T-helper 22 cell (primary cell): Measurements from ENCODE around the gene GSTA2.
"Not testable (repeated sequence)": the region's sequence is repeated elsewhere in the genome, so short reads cannot be mapped to it uniquely, and the experiment has no call there.

Experiments
- DNase-seq: peaks from one replicate; pipeline ENCODE4 v3.0.0-alpha.2; 2020; ENCODE audit warnings: low read depth

Gene GSTA2

DNA sequence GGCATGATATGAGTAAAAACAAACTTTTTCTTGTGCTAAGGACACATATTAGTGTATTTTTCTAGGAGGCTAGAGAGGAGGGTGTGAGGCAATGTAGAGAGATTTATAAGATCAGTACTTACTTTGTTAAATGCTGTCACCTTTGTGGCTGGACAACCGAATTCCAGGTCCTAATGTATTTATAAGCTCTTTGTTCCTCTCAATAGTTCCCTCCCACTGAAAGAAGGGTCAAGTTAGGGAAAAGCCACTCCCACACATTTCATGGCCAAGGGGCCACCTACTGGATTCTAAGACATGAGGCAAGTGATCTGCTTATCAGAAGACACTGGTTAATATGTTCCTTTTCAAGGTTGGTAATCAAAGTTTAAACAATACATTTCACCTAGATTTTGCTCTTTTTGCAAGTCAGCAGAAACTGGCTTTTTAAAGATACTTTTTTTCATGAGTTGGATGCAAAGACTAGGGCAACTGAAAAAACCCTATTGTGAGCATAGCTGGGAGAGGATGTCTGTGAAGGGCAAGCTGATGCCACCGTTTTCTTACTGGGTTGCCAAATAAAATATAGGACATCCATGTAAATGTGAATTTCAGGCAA, at the start of gene GSTA2:
GSTA2 (minus strand) TSS at position 154 of the 595 bp plus-strand sequence. CDS start 5,528 bp downstream, outside the sequence.
- DNase-seq = not testable (repeated sequence)

DNA sequence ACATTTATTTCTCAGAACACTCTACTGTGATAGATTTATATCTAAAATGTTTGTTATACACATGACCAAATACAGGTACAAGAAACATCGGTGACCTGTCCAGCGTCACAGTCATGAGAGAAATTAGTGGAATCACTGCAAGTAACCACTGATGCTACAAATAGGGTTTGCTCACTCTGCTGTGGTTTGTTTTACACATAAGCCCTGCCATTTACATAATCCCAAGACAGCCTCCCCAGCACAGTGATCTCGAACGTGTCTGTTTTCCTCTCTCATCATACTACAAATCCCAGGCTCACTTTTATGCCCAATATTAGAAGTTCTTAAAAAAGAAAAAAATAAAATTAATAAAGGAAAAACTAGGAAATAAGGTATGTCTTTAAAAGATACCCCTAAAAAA, 46.5 kb upstream of the GSTA2 start:
- DNase-seq = not testable (repeated sequence)

DNA sequence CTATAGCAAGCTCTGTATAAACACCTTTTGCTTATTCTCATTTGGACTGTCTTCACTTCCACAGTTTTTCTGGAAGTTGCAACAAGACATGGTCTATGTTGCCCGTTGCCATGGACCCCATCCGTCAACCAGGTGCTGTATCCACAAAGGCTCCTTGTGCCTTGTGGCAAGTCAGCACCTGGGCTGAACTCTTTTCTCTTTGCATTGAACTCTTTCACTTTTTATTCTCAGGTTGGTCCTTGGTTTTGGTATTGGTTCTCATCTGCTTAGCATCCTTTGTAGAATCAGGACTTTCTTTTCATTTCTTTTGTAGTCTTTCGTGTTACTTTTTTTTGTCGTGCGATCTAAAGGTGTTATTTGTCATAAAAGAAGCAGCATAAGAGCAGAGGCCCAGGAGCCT, 45.4 kb upstream of the GSTA2 start:
- no peak for DNase-seq

DNA sequence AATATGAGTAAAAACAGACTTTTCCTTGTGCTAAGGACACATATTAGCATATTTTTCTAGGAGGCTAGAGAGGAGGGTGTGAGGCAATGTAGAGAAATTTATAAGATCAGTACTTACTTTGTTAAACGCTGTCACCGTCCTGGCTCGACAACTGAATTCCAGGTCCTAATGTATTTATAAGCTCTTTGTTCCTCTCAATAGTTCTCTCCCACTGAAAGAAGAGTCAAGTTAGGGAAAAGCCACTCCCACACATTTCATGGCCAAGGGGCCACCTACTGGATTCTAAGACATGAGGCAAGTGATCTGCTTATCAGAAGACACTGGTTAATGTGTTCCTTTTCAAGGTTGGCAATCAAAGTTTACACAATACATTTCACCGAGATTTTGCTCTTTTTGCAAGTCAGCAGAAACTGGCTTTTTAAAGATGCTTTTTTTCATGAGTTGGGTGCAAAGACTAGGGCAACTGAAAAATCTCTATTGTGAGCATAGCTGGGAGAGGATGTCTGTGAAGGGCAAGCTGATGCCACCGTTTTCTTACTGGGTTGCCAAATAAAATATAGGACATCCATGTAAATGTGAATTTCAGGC, 40.5 kb upstream of the GSTA2 start, which contains the start of gene GSTA1:
GSTA1 (minus strand) TSS at position 149 of the 588 bp plus-strand sequence. CDS start 4,549 bp downstream, outside the sequence.
- DNase-seq = not testable (repeated sequence)

DNA sequence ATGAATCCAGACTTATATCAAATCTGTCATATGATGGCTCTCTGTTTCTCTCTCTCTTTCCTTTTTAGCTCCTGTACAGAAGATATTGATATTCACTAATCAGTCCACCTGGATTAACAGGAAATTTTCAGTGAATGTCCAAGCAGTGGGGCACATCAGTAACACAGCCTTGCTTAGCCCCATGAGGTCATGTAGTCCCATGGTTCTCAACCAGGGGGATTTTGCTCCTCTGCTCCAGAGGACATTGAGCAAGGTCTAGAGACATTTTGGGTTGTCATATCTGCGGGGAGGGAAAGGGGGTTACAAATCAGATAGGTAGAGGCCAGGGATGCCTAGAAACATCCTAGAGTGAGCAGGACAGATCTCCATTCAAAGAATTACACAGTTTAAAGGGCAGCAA, 39.5 kb upstream of the GSTA2 start:
- no peak for DNase-seq

DNA sequence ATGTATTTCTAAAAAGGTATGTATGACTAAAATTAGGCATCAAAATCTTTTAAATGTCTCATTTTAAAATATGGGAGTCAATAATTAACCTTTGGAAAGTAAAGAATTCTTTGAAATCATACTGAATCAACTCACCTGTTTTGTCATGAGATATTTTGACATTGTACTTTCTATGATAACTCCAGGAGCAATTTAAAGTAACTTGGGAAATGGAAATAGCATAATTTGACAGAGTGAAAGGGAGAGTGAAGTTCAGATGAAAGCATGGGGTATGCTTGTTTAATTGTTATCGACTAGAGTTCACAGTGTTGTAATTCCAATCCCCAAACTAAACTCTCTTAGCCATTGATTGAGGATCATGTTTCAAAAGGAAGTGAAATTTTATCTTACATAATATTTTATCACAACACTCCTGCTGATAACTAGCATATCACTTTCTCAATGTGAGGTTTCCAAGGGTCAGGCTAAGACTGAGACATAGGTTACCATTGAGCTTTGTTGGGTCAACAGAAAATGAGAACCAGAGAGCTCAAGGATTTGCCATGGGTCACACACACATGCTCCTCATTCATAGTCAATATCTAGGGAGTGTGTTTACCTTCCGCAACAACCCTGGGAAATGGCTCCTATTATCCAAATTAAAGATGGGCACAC, 38.0 kb upstream of the GSTA2 start:
- DNase-seq = no peak

DNA sequence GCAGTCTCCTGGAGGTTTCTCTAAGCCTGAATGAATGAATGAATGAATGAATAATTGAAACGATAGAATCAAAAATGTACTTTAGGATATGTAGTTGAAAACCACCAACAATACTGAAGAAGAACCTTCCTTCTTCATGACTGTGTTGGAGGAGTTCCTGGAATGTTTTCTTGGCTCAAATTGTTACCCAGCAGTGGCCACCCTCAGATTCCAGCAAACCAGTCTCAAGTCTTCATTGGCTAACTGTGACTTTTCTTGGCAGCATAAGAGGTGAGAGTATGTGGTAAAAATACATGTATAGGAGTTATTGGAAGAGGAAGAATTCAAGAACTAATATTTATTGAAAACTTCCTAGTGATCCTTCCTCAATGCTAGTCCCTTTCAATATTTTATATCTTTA, 36.0 kb upstream of the GSTA2 start:
- not testable (repeated sequence) for DNase-seq

DNA sequence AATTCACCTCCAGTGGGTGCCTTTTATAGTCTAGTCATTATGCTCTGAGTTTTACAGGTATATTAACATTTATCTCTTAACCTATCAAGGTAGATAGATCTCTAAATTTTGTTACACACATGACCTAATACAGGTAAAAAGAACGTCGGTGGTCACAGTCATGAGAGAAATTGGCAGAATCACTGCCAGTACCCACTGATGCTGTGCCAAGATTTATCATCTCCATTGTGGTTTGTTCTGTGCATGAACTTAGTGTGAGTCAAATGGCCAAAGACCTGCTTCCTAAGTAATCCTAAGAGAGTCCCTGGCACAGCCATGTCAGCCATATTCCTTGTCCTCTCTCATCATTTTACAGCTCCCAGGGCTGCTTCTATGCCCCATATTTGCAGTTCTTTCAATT, 31.1 kb upstream of the GSTA2 start:
- not testable (repeated sequence) for DNase-seq

DNA sequence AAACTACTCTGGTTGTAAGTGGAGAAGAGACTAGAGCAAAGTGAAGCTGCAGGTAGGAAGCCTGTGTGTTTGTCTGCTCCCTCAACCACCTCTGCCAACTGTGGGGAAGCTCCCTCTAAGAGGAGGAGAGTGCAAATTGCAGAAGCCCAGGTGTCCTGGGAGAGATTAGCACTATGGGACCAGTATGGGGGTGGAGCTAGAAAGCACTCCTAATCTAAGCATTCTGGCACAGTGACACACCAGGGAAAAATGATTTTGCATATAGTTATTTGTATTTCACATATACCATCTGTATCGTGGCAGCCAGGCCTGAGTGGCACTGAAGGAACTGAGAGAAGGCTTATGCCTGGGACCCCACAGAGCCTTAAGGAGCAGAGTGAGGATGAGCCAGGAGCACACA, 27.6 kb upstream of the GSTA2 start:
- no peak for DNase-seq

DNA sequence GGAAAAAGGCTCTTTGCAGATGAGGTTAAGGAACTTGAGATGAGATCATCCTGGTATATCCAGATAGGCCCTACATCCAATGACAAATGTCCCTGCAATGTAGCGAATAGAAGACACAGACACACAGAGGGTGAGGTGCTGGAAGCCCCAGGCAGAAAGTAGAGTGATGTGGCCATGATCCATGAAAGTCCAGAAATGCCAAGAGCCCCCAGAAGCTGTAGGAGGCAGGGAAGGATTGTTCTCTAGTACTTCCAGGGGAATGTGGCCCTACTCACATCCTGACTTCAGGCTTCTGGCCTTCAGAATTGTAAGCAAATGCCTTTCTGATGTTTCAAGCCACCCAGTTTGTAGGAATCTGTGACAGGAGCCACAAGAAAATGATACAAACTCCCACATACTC, 26.4 kb upstream of the GSTA2 start:
- not testable (repeated sequence) for DNase-seq

DNA sequence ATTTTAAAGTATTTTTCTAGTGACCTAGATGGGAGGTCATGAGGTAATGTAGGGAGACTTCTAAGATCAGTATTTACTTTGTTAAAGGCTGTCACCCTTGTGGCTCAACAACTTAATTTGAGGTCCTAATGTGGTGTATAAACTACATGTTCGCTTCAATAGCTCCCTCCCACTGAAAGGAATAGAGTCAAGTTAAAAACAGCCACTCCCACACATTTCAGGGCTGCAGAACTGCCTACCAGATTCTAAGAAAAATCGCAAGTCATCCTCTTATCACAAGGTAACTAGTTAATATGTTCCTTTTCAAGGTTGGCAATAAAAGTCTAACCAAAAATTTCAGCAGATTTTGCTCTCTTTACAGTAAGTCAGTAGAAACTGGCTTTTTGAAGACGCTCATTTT, 25.2 kb upstream of the GSTA2 start:
- no peak for DNase-seq

DNA sequence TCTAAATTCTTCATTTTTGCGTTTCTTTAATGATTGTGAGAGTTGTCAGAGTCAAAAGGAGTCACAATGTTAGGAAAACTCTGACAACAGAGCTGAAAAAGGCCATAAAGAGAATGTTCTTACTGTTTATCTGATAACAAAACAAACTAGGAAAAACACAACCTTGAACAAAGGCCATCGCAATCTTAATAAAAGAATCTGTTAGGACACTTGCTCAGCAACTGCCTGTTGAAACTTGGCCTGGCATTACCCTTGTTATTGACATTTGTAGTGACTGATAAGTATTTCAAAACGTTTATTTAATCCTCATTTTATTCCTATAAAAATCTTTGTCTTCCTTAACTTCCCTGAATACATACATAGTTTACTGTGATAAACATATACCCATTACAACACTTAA, 24.6 kb upstream of the GSTA2 start:
- DNase-seq = no peak

DNA sequence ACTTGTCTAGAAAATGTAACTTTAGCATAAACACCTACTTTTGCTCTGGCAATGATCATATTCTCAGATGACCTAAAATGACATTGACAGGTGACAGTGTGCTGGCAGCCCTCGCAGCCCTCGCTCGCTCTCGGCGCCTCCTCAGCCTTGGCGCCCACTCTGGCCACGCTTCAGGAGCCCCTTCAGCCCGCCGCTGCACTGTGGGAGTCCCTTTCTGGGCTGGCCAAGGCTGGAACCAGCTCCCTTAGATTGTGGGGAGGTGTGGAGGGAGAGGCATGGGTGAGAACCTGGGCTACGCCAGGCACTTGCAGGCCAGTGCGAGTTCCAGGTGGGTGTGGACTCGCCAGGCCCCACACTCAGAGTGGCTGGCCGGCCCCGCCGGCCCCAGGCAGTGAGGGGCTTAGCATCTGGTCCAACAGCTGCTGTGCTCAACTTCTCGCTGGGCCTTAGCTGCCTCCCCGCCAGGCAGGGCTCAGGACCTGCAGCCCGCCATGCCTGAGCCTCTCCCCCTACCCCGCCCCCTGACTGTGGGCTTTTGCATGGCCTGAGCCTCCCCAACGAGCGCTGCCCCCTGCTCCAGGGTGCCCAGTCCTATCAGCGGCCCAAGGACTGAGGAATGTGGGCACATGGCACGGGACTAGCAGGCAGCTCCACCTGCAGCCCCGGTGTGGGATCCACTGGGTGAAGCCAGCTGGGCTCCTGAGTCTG, 23.1 kb upstream of the GSTA2 start:
- DNase-seq = no peak

DNA sequence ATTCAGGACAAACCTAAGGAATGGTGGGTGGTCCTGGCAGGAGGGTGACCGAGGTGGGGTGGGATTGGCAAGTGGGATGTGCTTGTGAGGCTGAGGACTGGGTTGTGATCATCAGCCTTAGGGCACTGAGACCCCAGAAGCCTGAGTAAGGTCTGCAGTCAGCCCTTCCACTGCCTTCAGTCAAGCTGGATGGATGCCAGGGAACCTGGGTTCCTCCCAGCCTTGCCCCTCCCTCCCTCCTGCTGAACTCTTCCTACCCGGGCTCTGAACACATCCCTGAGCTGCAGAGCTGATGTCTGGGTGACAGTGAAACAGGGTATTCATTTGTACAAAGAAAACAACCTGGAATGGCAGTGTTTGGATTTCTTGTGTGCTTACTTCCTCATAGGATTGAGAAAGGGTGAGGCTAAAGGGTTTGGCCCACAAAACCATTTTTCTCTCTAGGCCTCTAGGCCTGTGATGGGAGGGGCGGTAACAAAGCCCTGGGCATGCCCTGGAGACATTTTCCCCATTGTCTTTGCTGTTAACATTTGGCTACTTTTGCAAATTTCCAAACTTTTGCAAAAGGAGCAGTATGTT, 19.5 kb upstream of the GSTA2 start:
- DNase-seq = not testable (repeated sequence)

DNA sequence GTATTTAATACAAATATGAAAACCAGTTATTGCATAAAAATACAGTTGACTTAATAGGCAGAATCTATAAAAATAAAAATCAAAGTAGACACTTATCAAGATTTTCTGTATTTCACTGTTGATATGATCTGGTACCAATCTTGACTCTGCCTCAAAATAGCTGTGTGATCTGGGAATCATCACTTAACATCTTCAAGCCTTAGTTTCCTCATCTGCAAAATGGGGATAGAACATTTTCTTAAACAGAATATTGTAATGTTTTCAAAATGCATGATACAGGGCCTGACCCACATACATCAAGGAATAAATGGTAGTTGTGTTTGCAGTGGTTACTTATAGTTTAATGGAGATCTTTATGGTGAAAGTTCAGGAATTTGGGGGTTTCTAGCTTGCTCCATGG, 18.9 kb upstream of the GSTA2 start:
- DNase-seq = not testable (repeated sequence)

DNA sequence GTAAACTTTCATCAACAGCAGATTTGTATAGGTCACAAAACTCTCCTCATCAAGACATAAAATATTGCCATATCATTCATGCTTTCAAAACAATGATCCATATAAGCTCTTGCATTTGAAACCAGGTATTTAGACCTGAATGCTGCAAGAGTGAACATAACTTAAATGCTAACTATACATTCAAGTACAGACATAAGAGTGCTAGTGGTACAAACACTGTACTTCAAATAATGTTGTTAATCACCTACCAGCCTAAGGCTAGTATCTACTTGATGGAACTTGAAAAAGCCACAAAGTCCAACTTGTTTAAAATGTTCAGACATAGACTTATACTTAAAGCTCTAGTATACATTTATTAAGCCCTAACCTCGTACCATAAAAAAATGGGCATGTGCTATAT, 16.0 kb upstream of the GSTA2 start:
- DNase-seq = no peak

DNA sequence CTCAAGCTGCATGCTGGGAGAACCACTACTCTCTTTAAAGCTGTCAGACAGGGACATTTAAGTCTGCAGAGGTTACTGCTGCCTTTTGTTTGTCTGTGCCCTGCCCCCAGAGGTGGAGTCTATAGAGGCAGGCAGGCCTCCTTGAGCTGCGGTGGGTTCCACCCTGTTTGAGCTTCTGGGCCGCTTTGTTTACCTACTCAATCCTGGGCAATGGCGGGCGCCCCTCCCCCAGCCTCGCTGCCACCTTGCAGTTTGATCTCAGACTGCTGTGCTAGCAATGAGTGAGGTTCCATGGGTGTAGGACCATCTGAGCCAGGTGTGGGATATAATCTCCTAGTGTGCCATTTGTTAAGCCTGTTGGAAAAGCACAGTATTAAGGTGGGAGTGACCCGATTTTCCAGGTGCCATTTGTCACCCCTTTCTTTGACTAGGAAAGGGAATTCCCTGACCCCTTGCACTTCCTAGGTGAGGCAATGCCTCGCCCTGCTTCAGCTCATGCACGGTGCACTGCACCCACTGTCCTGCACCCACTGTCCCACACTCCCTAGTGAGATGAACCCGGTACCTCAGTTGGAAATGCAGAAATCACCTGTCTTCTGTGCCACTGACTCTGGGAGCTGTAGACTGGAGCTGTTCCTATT, 13.6 kb upstream of the GSTA2 start:
- not testable (repeated sequence) for DNase-seq

DNA sequence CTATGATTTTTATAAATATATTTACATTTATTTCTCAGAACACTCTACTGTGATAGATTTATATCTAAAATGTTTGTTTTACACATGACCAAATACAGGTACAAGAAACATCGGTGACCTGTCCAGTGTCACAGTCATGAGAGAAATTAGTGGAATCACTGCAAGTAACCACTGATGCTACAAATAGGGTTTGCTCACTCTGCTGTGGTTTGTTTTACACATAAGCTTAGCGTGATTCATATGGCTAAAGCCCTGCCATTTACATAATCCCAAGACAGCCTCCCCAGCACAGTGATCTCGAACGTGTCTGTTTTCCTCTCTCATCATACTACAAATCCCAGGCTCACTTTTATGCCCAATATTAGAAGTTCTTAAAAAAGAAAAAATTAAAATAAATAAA, 6.1 kb upstream of the GSTA2 start:
- not testable (repeated sequence) for DNase-seq

DNA sequence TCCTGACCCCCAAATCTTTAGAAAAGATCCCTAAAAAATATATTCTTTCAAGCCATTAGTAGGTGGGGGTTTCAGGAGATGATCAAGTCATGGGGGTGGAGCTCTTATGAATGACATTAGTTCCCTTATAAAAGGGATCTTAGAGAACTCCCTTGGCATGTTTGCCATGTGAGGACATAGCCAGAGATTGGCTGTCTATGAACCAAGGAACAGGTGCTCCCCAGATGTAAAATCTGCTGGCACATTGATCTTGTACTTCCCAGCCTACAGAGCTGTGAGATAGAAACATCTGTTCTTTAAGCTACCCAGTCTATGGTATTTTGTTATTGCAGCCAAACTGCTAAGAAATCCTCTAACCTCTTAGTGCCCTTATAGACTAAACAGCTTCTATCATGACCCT, 4.4 kb upstream of the GSTA2 start:
- DNase-seq = not testable (repeated sequence)

DNA sequence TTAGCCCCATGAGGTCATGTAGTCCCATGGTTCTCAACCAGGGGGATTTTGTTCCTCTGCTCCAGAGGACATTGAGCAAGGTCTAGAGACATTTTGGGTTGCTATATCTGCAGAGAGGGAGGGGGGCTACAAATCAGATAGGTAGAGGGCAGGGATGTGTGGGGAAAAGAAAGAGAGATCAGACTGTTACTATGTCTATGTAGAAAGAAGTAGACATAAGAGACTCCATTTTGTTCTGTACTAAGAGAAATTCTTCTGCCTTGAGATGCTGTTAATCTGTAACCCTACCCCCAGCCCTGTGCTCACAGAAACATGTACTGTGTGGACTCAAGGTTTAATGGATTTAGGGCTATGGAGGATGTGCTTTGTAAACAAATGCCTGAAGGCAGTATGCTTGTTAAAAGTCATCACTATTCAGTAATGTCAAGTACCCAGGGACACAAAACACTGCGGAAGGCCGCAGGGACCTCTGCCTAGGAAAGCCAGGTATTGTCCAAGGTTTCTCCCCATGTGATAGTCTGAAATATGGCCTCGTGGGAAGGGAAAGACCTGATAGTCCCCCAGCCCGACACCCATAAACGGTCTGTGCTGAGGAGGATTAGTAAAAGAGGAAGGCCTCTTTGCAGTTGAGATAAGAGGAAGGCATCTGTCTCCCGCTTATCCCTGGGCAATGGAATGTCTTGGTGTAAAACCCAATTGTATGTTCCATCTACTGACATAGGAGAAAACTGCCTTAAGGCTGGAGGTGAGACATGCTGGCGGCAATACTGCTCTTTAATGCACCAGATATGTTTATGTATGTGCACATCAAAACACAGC, 1.4 kb downstream of the GSTA2 start:
- not testable (repeated sequence) for DNase-seq
